Measurements from ENCODE around the gene CLEC12A. TPM values are rescaled to one million over a fixed set of nuclear protein-coding genes. Genes with fewer than 3 reads are reported as not detected.
"Not testable (repeated sequence)": the region's sequence is repeated elsewhere in the genome, so short reads cannot be mapped to it uniquely, and the experiment has no call there.

The CLEC12A gene
- total RNA-seq, 4 donors from 2014 or later = 0.66 to 1.1 TPM; not detected in 2

- ATAC-seq = no peak
- H3K9me3 ChIP-seq = no peaks in the 10 kb centered on the region
- H3K36me3 ChIP-seq = no peaks in the 10 kb centered on the region
- no peak overlapping the region for H3K4me3 ChIP-seq
- no peaks in the 10 kb centered on the region for H3K27me3 ChIP-seq
- no peak overlapping the region for H3K27ac ChIP-seq
- WGBS, 2 donors (ENCODE audit: low coverage in 1 of 2) = 89 to 100% methylated on average over 3 of the region's 3 CpGs
- no peaks in the 10 kb centered on the region for H3K4me1 ChIP-seq
- TF ChIP-seq POLR2AphosphoS5 (IDR thresholded peaks at IDR 0.05) (no peak), EP300 (IDR thresholded peaks at IDR 0.05) (no peak), CTCF (IDR thresholded peaks at IDR 0.05) (no peak), POLR2A (IDR thresholded peaks at IDR 0.05) (no peak)
Measured at GRCh38 chr12:9961106-9961505, 10.1 kb upstream of the CLEC12A start.

GRCh38 chr12:9961901-9962300, 9.3 kb upstream of the CLEC12A start:
- Histone ChIP-seq H3K27ac (no peak overlapping the region), H3K4me1 (no peaks in the 10 kb centered on the region), H3K27me3 (no peaks in the 10 kb centered on the region), H3K4me3 (no peak overlapping the region), H3K36me3 (no peaks in the 10 kb centered on the region), H3K9me3 (no peaks in the 10 kb centered on the region)
- no peak for ATAC-seq
- 83 to 85% methylated on average over 2 to 3 of the region's 3 CpGs for whole genome bisulfite sequencing, 2 donors (ENCODE audit: low coverage in 1 of 2)
- TF ChIP-seq CTCF (IDR thresholded peaks at IDR 0.05) = no peak
- no peak for TF ChIP-seq EP300 (IDR thresholded peaks at IDR 0.05)
- no peak for TF ChIP-seq POLR2AphosphoS5 (IDR thresholded peaks at IDR 0.05)
- no peak for TF ChIP-seq POLR2A (IDR thresholded peaks at IDR 0.05)

- Histone ChIP-seq H3K9me3 (no peaks in the 10 kb centered on the region), H3K4me3 (no peak overlapping the region), H3K4me1 (no peaks in the 10 kb centered on the region), H3K27me3 (no peaks in the 10 kb centered on the region), H3K36me3 (no peaks in the 10 kb centered on the region), H3K27ac (no peak overlapping the region)
- TF ChIP-seq EP300 (IDR thresholded peaks at IDR 0.05) (no peak), POLR2AphosphoS5 (IDR thresholded peaks at IDR 0.05) (no peak), POLR2A (IDR thresholded peaks at IDR 0.05) (no peak), CTCF (IDR thresholded peaks at IDR 0.05) (no peak)
- no peak for ATAC-seq
- WGBS, 2 donors (ENCODE audit: low coverage in 1 of 2) = 75 to 83% methylated on average over 2 of the region's 2 CpGs
Measured at GRCh38 chr12:9969673-9970072, 1.5 kb upstream of the CLEC12A start.

GRCh38 chr12:9973949-9974348, 2.7 kb downstream of the CLEC12A start:
- no peaks in the 10 kb centered on the region for H3K36me3 ChIP-seq
- 64% methylated on average over 1 of the region's 1 CpG; no CpG with 5 or more reads in 1 of the 2 donors for WGBS, 2 donors (ENCODE audit: low coverage in 1 of 2)
- H3K27ac ChIP-seq = no peak overlapping the region
- no peaks in the 10 kb centered on the region for H3K4me1 ChIP-seq
- no peak for ATAC-seq
- TF ChIP-seq CTCF (IDR thresholded peaks at IDR 0.05) = no peak
- TF ChIP-seq POLR2A (IDR thresholded peaks at IDR 0.05) = no peak
- no peak for TF ChIP-seq POLR2AphosphoS5 (IDR thresholded peaks at IDR 0.05)
- no peak for TF ChIP-seq EP300 (IDR thresholded peaks at IDR 0.05)
- H3K9me3 ChIP-seq = no peaks in the 10 kb centered on the region
- no peaks in the 10 kb centered on the region for H3K27me3 ChIP-seq
- no peak overlapping the region for H3K4me3 ChIP-seq

- not testable (repeated sequence) for ATAC-seq, H3K9me3 ChIP-seq, H3K4me1 ChIP-seq, H3K27me3 ChIP-seq, H3K4me3 ChIP-seq, H3K36me3 ChIP-seq, H3K27ac ChIP-seq
- 86 to 100% methylated on average over 2 of the region's 2 CpGs for WGBS, 2 donors (ENCODE audit: low coverage in 1 of 2)
Measured at GRCh38 chr12:9974731-9975130, 3.5 kb downstream of the CLEC12A start.

Data from gastroesophageal sphincter (tissue), 4 donors.